Measurements from ENCODE around the gene MAN2B2. TPM values are rescaled to one million over a fixed set of nuclear protein-coding genes. Genes with fewer than 3 reads are reported as not detected.

Gene MAN2B2
- total and polyA plus RNA-seq, 2 of the 4 experiments (the other 2 are of a cell fraction), result 13.4 to 34.1 TPM

DNA sequence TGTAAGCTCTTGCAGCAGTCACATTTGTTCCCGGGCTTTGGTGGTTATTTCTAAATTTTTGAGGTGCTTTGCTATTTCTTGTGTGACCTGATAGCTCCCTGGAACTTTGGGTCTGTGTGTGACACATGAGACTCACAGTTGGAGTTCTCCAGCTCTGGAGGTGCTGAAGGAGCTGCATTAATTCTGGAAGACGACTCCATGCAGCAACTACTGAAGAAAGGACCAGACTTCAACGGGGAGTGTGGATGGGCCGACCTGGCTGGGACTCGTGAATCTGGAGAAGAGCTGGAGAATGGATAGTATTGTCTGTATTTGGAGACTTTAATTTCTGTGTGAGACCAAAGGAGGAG is 67.0 kb downstream of the MAN2B2 start:
- Histone ChIP-seq H3K4me2 (ENCODE audit: low read depth, low read length) (peak overlapping the region; percentile 99), H3K4ac (ENCODE audit: low read depth, low read length) (no peak overlapping the region), H2BK120ac (ENCODE audit: low read depth, low read length) (no peak overlapping the region), H2BK5ac (ENCODE audit: low read depth, low read length, poor library complexity, severe bottlenecking) (no peak overlapping the region), H2AFZ (replicated peaks; ENCODE audit: low read length, poor library complexity) (no peak overlapping the region), H3K4me1 (ENCODE audit: control insufficient read depth, insufficient read depth, low read length) (peaks cover 10% of the 10 kb centered on the region), H4K5ac (ENCODE audit: low read depth, low read length) (no peak overlapping the region), H3K36me3 (ENCODE audit: control insufficient read depth, insufficient read depth, low read length) (peaks cover 13% of the 10 kb centered on the region), H3K9me3 (ENCODE audit: control insufficient read depth, insufficient read depth, low read length) (no peaks in the 10 kb centered on the region), H3K56ac (ENCODE audit: extremely low read depth, insufficient read depth, low read length) (peak overlapping the region; percentile 31; the same call in 1 of the 2 replicates), H3K27me3 (ENCODE audit: control insufficient read depth, insufficient read depth, low read length) (no peaks in the 10 kb centered on the region; the same call in 1 of the 2 replicates), H3K14ac (replicated peaks; ENCODE audit: low read depth, low read length) (0 out of 2 replicates have a peak overlapping the region, but pooled peaks have one; percentile 80), H2AK5ac (ENCODE audit: low read depth, low read length) (no peak overlapping the region), H3K18ac (ENCODE audit: low read depth, low read length) (no peak overlapping the region), H2BK20ac (ENCODE audit: low read depth, low read length) (no peak overlapping the region), H3K9me1 (ENCODE audit: insufficient read depth, low read length) (peaks cover 13% of the 10 kb centered on the region), H3K79me1 (ENCODE audit: low read depth in 1 of 2, low read length in 2 of 2) (peaks cover 12 to 41% of the 10 kb centered on the region in 2 experiments), H3K4me3 (ENCODE audit: insufficient read depth, low read depth, low read length) (peak overlapping the region; percentile 82), H4K20me1 (ENCODE audit: insufficient read depth, low read length) (peaks cover 35% of the 10 kb centered on the region), H2BK15ac (ENCODE audit: low read depth, low read length) (no peak overlapping the region), H4K91ac (ENCODE audit: insufficient read depth, low read depth, low read length) (no peak overlapping the region), H3K9ac (ENCODE audit: low read depth, low read length) (peak overlapping the region; percentile 97), H2AK9ac (replicated peaks; ENCODE audit: low read depth, low read length, poor library complexity) (no peak overlapping the region), H4K8ac (ENCODE audit: low read depth in 2 of 2, low read length in 2 of 2) (no peak overlapping the region), H3K23ac (ENCODE audit: low read depth, low read length) (0 out of 2 replicates have a peak overlapping the region, but pooled peaks have one; percentile 32), H3K27ac (ENCODE audit: insufficient read depth, low read length) (no peak overlapping the region)
- CTCF ChIA-PET, result interaction anchor here (0.6 kb wide), 1 partner anchor 16 kb away, joined by 3 read pairs; no protein-coding TSS in a partner anchor
- WGBS, 2 experiments (ENCODE audit: extremely low coverage in 2 of 2, insufficient read length in 1 of 2), result 65% methylated on average over 4 of the region's 5 CpGs; no CpG with 5 or more reads in 1 of the 2 experiments
- dilution Hi-C loops (cut with HindIII; ENCODE audit: low sequenced_read_pairs, unreplicated experiment), result no loop called here
- POLR2A ChIA-PET (ENCODE audit: unreplicated experiment), result no interaction called here
- no TSS peak for BruUV-seq (replicated peaks)
- DNase-seq (peak; percentile 45), ATAC-seq (ENCODE audit: low read depth) (no peak)
- TF ChIP-seq NFE2L2 (IDR thresholded peaks at IDR 0.05; ENCODE audit: low read depth, low read length) (no peak), MXI1 (IDR thresholded peaks at IDR 0.05; ENCODE audit: borderline replicate concordance, low read depth, low read length) (peak; percentile 54)
- in situ Hi-C loops (cut with MboI; ENCODE audit: low sequenced_read_pairs), result no loop called here
- intact Hi-C loops (cut with micrococcal nuclease), result loop anchor here (2.0 kb wide), 2 partner anchors 67 to 75 kb away; partner anchors contain the start of genes BLOC1S4 and MRFAP1L1

Measured in IMR-90 (cell line).